Measurements from ENCODE around the gene CCND2. TPM values are rescaled to one million over a fixed set of nuclear protein-coding genes. Genes with fewer than 3 reads are reported as not detected.

CCND2 gene
- total RNA-seq, 1 experiment from 2014 or later, result 70.9 TPM

GRCh38 chr12:4274396-4275015 is 944 bp downstream of the CCND2 start:
- Mint-ChIP-seq H3K4me1 (ENCODE audit: insufficient read depth, unreplicated experiment) (peaks cover 19% of the 10 kb centered on the region), H3K4me3 (ENCODE audit: unreplicated experiment) (peak overlapping the region; percentile 79), H3K9me3 (ENCODE audit: unreplicated experiment) (no peaks in the 10 kb centered on the region), H3K27me3 (ENCODE audit: insufficient read depth, unreplicated experiment) (peaks cover 62% of the 10 kb centered on the region), H3K36me3 (ENCODE audit: insufficient read depth, unreplicated experiment) (peaks cover 46% of the 10 kb centered on the region), H3K27ac (ENCODE audit: low read depth, unreplicated experiment) (peak overlapping the region; percentile 82)
- intact Hi-C loops (cut with micrococcal nuclease), result loop anchor here (1.0 kb wide), 1 partner anchor 47 kb away; the partner anchor contains the start of gene TIGAR
- CTCF ChIA-PET, result interaction anchor here (3.6 to 6.7 kb wide), 3 partner anchors 236 to 388 kb away, joined by 19 to 220 read pairs (median 136); no protein-coding TSS in a partner anchor
- TF ChIP-seq, protein P1, sequence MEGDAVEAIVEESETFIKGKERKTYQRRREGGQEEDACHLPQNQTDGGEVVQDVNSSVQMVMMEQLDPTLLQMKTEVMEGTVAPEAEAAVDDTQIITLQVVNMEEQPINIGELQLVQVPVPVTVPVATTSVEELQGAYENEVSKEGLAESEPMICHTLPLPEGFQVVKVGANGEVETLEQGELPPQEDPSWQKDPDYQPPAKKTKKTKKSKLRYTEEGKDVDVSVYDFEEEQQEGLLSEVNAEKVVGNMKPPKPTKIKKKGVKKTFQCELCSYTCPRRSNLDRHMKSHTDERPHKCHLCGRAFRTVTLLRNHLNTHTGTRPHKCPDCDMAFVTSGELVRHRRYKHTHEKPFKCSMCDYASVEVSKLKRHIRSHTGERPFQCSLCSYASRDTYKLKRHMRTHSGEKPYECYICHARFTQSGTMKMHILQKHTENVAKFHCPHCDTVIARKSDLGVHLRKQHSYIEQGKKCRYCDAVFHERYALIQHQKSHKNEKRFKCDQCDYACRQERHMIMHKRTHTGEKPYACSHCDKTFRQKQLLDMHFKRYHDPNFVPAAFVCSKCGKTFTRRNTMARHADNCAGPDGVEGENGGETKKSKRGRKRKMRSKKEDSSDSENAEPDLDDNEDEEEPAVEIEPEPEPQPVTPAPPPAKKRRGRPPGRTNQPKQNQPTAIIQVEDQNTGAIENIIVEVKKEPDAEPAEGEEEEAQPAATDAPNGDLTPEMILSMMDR (IDR thresholded peaks at IDR 0.05; ENCODE audit: unreplicated experiment), result no peak
- DNase-seq (ENCODE audit: unreplicated experiment), result no peak
- no TSS peak for BruUV-seq (replicated peaks)
- POLR2A ChIA-PET, result interaction anchor here (1.3 to 4.7 kb wide), 6 partner anchors 222 to 401 kb away, joined by 3 to 28 read pairs (median 4); partner anchors contain the start of gene PARP11

- H3K9me3 Mint-ChIP-seq (ENCODE audit: unreplicated experiment), result no peaks in the 10 kb centered on the region
- BruUV-seq (replicated peaks), result TSS peak; percentile 71
- ChIA-PET CTCF (interaction anchor here (0.6 to 6.7 kb wide), 21 partner anchors 9 to 1922 kb away, joined by 3 to 220 read pairs (median 6); no protein-coding TSS in a partner anchor), POLR2A (interaction anchor here (0.5 to 4.7 kb wide), 9 partner anchors 239 to 867 kb away, joined by 3 to 28 read pairs (median 3); partner anchors contain the start of genes AKAP3, NDUFA9 and PARP11)
- peak overlapping the region; percentile 79 for H3K4me3 Mint-ChIP-seq (ENCODE audit: unreplicated experiment)
- no peak for DNase-seq (ENCODE audit: unreplicated experiment)
- H3K27me3 Mint-ChIP-seq (ENCODE audit: insufficient read depth, unreplicated experiment), result peaks cover 55% of the 10 kb centered on the region
- H3K27ac Mint-ChIP-seq (ENCODE audit: low read depth, unreplicated experiment), result peak overlapping the region; percentile 82
- TF ChIP-seq, protein P1 (IDR thresholded peaks at IDR 0.05; ENCODE audit: unreplicated experiment), result no peak
- intact Hi-C loops (cut with micrococcal nuclease), result loop anchor here (1.0 kb wide), 1 partner anchor 46 kb away; the partner anchor contains the start of gene TIGAR
- H3K36me3 Mint-ChIP-seq (ENCODE audit: insufficient read depth, unreplicated experiment), result peaks cover 51% of the 10 kb centered on the region
- H3K4me1 Mint-ChIP-seq (ENCODE audit: insufficient read depth, unreplicated experiment), result peaks cover 14% of the 10 kb centered on the region
These were observed 1.7 kb downstream of the CCND2 start for GRCh38 chr12:4275016-4275869.

GRCh38 chr12:4275870-4276301 is 2.3 kb downstream of the CCND2 start:
- H3K9me3 Mint-ChIP-seq (ENCODE audit: unreplicated experiment), result no peaks in the 10 kb centered on the region
- peaks cover 49% of the 10 kb centered on the region for H3K27me3 Mint-ChIP-seq (ENCODE audit: insufficient read depth, unreplicated experiment)
- intact Hi-C loops (cut with micrococcal nuclease), result loop anchor here (1.0 to 2.0 kb wide), 2 partner anchors 45 to 975 kb away; partner anchors contain the start of gene TIGAR
- ChIA-PET CTCF (interaction anchor here (0.6 to 6.7 kb wide), 40 partner anchors 7 to 1921 kb away, joined by 3 to 220 read pairs (median 5); no protein-coding TSS in a partner anchor), POLR2A (interaction anchor here (0.5 to 4.7 kb wide), 13 partner anchors 238 to 868 kb away, joined by 3 to 28 read pairs (median 4); partner anchors contain the start of genes AKAP3, NDUFA9 and PARP11)
- no peak for DNase-seq (ENCODE audit: unreplicated experiment)
- peaks cover 58% of the 10 kb centered on the region for H3K36me3 Mint-ChIP-seq (ENCODE audit: insufficient read depth, unreplicated experiment)
- H3K4me1 Mint-ChIP-seq (ENCODE audit: insufficient read depth, unreplicated experiment), result peaks cover 19% of the 10 kb centered on the region
- no TSS peak for BruUV-seq (replicated peaks)
- H3K4me3 Mint-ChIP-seq (ENCODE audit: unreplicated experiment), result peak overlapping the region; percentile 79
- TF ChIP-seq, protein P1 (IDR thresholded peaks at IDR 0.05; ENCODE audit: unreplicated experiment), result no peak
- peak overlapping the region; percentile 82 for H3K27ac Mint-ChIP-seq (ENCODE audit: low read depth, unreplicated experiment)
